GM18861 (cell line): Measurements from ENCODE around the gene MAL.
"Not testable (repeated sequence)": the region's sequence is repeated elsewhere in the genome, so short reads cannot be mapped to it uniquely, and the experiment has no call there.

Source experiments
- ATAC-seq: cut with Tn5 transposase; IDR thresholded peaks from one replicate; pipeline ENCODE4 v1.9.1; 2021; ENCODE audit not compliant: unreplicated experiment

MAL gene

GRCh38 chr2:95086017-95086416, 60.5 kb downstream of the MAL start:
- ATAC-seq = no peak

GRCh38 chr2:95087379-95087778, 61.9 kb downstream of the MAL start:
- no peak for ATAC-seq

- ATAC-seq = no peak
Measured at GRCh38 chr2:95091885-95092555, 66.5 kb downstream of the MAL start.

- ATAC-seq = not testable (repeated sequence)
Measured at GRCh38 chr2:95098273-95098672, 72.8 kb downstream of the MAL start.

GRCh38 chr2:95099910-95100309, 74.4 kb downstream of the MAL start:
- ATAC-seq = no peak
